ENCODE measurements around the gene BUD23. TPM values are rescaled to one million over a fixed set of nuclear protein-coding genes. Genes with fewer than 3 reads are reported as not detected.

BUD23 gene
- total RNA-seq, 8 experiments from 2014 or later: 31.6 to 85.7 (median 49.2) TPM

DNA sequence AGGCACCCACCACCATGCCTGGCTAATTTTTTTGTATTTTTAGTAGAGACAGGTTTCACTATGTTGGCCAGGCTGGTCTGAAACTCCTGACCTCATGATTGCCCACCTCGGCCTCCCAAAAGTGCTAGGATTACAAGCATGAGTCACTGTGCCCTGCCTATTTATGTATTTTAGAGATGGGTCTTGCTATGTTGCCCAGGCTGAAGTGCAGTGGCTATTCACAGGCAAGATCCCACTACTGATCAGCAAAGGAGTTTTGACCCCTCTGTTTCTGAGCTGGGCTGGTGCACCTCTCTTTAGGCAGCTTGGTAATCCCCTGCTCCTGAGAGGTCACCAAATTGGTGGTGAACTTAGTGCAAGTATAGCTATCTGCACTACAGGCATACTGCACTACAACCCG lies 49.0 kb downstream of the BUD23 start:
- Histone ChIP-seq H3K27ac (no peak overlapping the region), H3K4me1 (replicated peaks in 1 of 2) (peaks cover 0 to under 1% of the 10 kb centered on the region in 2 donors), H3K4me3 (no peak overlapping the region)
- in situ Hi-C loops (cut with MboI; ENCODE audit: low pct_unique_long_range_greater_than_20kb in 2 of 9, low sequenced_read_pairs in 9 of 9, unreplicated experiment in 9 of 9): loop anchor here in 1 of 9 experiments (10.0 kb wide), 1 partner anchor 128 kb away; no protein-coding TSS in a partner anchor
- ATAC-seq (replicated peaks in 6 of 8): no peak
- 50 to 88% (median 80%) methylated on average over 1 to 2 of the region's 2 CpGs; no CpG with 5 or more reads in 5 of the 10 experiments for WGBS, 10 experiments

GRCh38 chr7:73734619-73735527 lies 51.5 kb downstream of the BUD23 start:
- in situ Hi-C loops (cut with MboI; ENCODE audit: low pct_unique_long_range_greater_than_20kb in 2 of 9, low sequenced_read_pairs in 9 of 9, unreplicated experiment in 9 of 9): loop anchor here in 1 of 9 experiments (10.0 kb wide), 1 partner anchor 130 kb away; no protein-coding TSS in a partner anchor
- ATAC-seq (replicated peaks in 6 of 8): peak in 6 of 8 experiments; percentile 2 to 52 (median 21)
- no peak overlapping the region for H3K4me3 ChIP-seq
- 0 to 100% (median 40%) methylated on average over 1 to 6 of the region's 16 CpGs; no CpG with 5 or more reads in 1 of the 10 experiments for WGBS, 10 experiments
- H3K27ac ChIP-seq: no peak overlapping the region
- peaks cover 8 to 9% of the 10 kb centered on the region in 2 donors for H3K4me1 ChIP-seq (replicated peaks in 1 of 2)

GRCh38 chr7:73735528-73735905 lies 52.1 kb downstream of the BUD23 start:
- H3K4me1 ChIP-seq (replicated peaks in 1 of 2): peaks cover 8 to 9% of the 10 kb centered on the region in 2 donors
- ATAC-seq (replicated peaks in 6 of 8): no peak
- in situ Hi-C loops (cut with MboI; ENCODE audit: low pct_unique_long_range_greater_than_20kb in 2 of 9, low sequenced_read_pairs in 9 of 9, unreplicated experiment in 9 of 9): loop anchor here in 1 of 9 experiments (10.0 kb wide), 1 partner anchor 131 kb away; no protein-coding TSS in a partner anchor
- 100% methylated on average over 1 of the region's 8 CpGs; no CpG with 5 or more reads in 8 of the 10 experiments for WGBS, 10 experiments
- no peak overlapping the region for H3K4me3 ChIP-seq
- H3K27ac ChIP-seq: no peak overlapping the region

DNA sequence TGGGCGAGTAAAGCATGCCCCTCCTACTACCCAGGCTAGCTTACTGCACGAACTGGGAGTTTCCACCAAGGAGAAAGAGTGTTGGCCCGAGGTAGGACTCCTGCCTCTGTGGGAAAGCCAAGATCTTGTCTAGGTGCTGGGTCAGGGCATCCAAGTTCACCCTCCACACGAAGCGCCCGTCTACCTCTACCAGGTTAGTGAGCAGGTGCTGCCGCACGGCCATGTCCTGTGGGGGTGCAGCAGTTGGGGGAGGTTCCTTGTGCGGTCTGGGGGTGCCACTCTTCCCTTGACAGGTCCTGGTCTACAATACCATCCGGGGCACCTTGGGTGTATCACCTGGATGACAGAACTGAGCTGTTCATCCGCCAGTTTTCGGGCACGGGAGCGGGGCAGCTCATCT lies 53.5 kb downstream of the BUD23 start:
- Histone ChIP-seq H3K27ac (no peak overlapping the region), H3K4me3 (no peak overlapping the region), H3K4me1 (replicated peaks in 1 of 2) (peaks cover 9 to 12% of the 10 kb centered on the region in 2 donors)
- 75 to 100% (median 100%) methylated on average over 1 to 10 of the region's 14 CpGs; no CpG with 5 or more reads in 6 of the 10 experiments for WGBS, 10 experiments
- in situ Hi-C loops (cut with MboI; ENCODE audit: low pct_unique_long_range_greater_than_20kb in 2 of 9, low sequenced_read_pairs in 9 of 9, unreplicated experiment in 9 of 9): loop anchor here in 1 of 9 experiments (10.0 kb wide), 1 partner anchor 132 kb away; no protein-coding TSS in a partner anchor
- no peak for ATAC-seq (replicated peaks in 6 of 8)

- in situ Hi-C loops (cut with MboI; ENCODE audit: low pct_unique_long_range_greater_than_20kb in 2 of 9, low sequenced_read_pairs in 9 of 9, unreplicated experiment in 9 of 9): loop anchor here in 1 of 9 experiments (10.0 kb wide), 1 partner anchor 133 kb away; no protein-coding TSS in a partner anchor
- 0 to 100% (median 60%) methylated on average over 1 to 6 of the region's 17 CpGs; no CpG with 5 or more reads in 5 of the 10 experiments for WGBS, 10 experiments
- ATAC-seq (replicated peaks in 6 of 8): no peak
Observed at GRCh38 chr7:73737491-73738219, 54.3 kb downstream of the BUD23 start.

DNA sequence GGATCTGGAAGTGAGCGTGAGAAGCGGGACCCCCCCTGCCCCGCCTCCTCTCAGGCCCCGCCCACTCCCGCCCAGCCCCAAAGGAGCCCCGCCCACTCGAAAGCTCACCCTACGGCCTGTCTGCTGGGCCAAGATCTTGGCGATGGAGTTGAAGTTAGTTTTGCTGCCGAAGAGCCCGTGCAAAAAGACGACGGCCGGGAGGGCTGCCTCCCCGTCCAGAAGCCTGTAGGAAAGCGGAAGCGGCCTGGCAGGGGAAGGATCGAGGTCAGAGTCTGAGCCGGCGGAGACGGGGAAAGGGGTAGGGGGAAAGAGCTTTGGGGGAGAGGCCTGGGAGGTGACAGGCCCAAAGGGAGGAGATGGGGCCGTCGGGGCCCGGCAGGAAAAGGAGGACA lies 54.8 kb downstream of the BUD23 start:
- Histone ChIP-seq H3K27ac (peak overlapping the region; percentile 17 to 40), H3K4me3 (peak overlapping the region; percentile 54 to 66 (median 62)), H3K4me1 (replicated peaks in 1 of 2) (peaks cover 19 to 25% of the 10 kb centered on the region in 2 donors)
- ATAC-seq (replicated peaks in 6 of 8): peak; percentile 6 to 18 (median 12)
- WGBS, 10 experiments: 0% methylated on average over 2 of the region's 24 CpGs; no CpG with 5 or more reads in 8 of the 10 experiments
- in situ Hi-C loops (cut with MboI; ENCODE audit: low pct_unique_long_range_greater_than_20kb in 2 of 9, low sequenced_read_pairs in 9 of 9, unreplicated experiment in 9 of 9): loop anchor here in 1 of 9 experiments (10.0 kb wide), 1 partner anchor 133 kb away; no protein-coding TSS in a partner anchor

More at GRCh38 chr7:73737491-73738219, 54.3 kb downstream of the BUD23 start:
- Histone ChIP-seq H3K4me1 (replicated peaks in 1 of 2) (peaks cover 14 to 19% of the 10 kb centered on the region in 2 donors), H3K27ac (no peak overlapping the region), H3K4me3 (peak overlapping the region; percentile 54 to 66 (median 62))

- WGBS, 10 experiments: 0% methylated on average over 1 to 3 of the region's 84 CpGs; no CpG with 5 or more reads in 8 of the 10 experiments
- ATAC-seq (replicated peaks in 6 of 8): peak; percentile 71 to 90 (median 84)
Observed at GRCh38 chr7:73738612-73739386, 55.4 kb downstream of the BUD23 start, which contains the start of gene ABHD11. TSS of gene ABHD11 (minus strand) at chr7:73738802. CDS start at chr7:73738770, 32 bp downstream.

GRCh38 chr7:73739387-73739767 lies 56.0 kb downstream of the BUD23 start:
- H3K27ac ChIP-seq: peak overlapping the region; percentile 70 to 78
- peaks cover 22 to 29% of the 10 kb centered on the region in 2 donors for H3K4me1 ChIP-seq (replicated peaks in 1 of 2)
- peak overlapping the region; percentile 54 to 66 (median 62) for H3K4me3 ChIP-seq
- 31 to 89% (median 69%) methylated on average over 3 to 9 of the region's 13 CpGs; no CpG with 5 or more reads in 2 of the 10 experiments for WGBS, 10 experiments
- ATAC-seq (replicated peaks in 6 of 8): no peak
- in situ Hi-C loops (cut with MboI; ENCODE audit: low pct_unique_long_range_greater_than_20kb in 2 of 9, low sequenced_read_pairs in 9 of 9, unreplicated experiment in 9 of 9): loop anchor here in 1 of 9 experiments (10.0 kb wide), 1 partner anchor 135 kb away; no protein-coding TSS in a partner anchor

More at GRCh38 chr7:73738612-73739386, 55.4 kb downstream of the BUD23 start, which contains the start of gene ABHD11:
- Histone ChIP-seq H3K4me3 (peak within 1 kb of the TSS; percentile 54 to 66 (median 62)), H3K27ac (peak within 1 kb of the TSS; percentile 70 to 78), H3K4me1 (replicated peaks in 1 of 2) (peaks cover 22 to 29% of the 10 kb centered on the region in 2 donors)
- in situ Hi-C loops (cut with MboI; ENCODE audit: low pct_unique_long_range_greater_than_20kb in 2 of 9, low sequenced_read_pairs in 9 of 9, unreplicated experiment in 9 of 9): loop anchor here in 1 of 9 experiments (10.0 kb wide), 1 partner anchor 134 kb away; no protein-coding TSS in a partner anchor

DNA sequence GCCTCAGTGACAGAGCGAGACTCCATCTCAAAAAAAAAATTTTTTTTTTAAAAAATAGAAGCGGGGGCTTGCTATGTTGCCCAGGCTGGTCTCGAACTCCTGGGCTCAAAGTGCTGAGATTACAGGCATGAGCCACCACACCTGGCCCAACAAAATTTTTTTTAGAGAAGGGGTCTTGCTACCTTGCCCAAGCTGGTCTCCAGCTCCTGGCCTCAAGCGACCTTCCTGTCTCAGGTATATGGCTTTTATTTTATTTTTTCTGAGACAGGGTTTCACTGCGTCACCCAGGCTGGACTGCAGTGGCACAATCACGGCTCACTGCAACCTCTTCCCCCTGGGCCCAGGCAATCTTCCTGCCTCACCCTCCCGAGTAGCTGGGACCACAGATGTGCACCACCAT lies 56.8 kb downstream of the BUD23 start:
- in situ Hi-C loops (cut with MboI; ENCODE audit: low pct_unique_long_range_greater_than_20kb in 2 of 9, low sequenced_read_pairs in 9 of 9, unreplicated experiment in 9 of 9): no loop called here
- WGBS, 10 experiments: 60 to 100% (median 82%) methylated on average over 1 to 6 of the region's 7 CpGs; no CpG with 5 or more reads in 2 of the 10 experiments
- ATAC-seq (replicated peaks in 6 of 8): no peak
- no peak overlapping the region for H3K4me3 ChIP-seq
- no peak overlapping the region for H3K27ac ChIP-seq
- peaks cover 22 to 29% of the 10 kb centered on the region in 2 donors for H3K4me1 ChIP-seq (replicated peaks in 1 of 2)

- H3K27ac ChIP-seq: no peak overlapping the region
- peaks cover 22 to 29% of the 10 kb centered on the region in 2 donors for H3K4me1 ChIP-seq (replicated peaks in 1 of 2)
- 40 to 100% (median 85%) methylated on average over 1 to 5 of the region's 5 CpGs; no CpG with 5 or more reads in 5 of the 10 experiments for WGBS, 10 experiments
- ATAC-seq (replicated peaks in 6 of 8): no peak
- H3K4me3 ChIP-seq: no peak overlapping the region
- in situ Hi-C loops (cut with MboI; ENCODE audit: low pct_unique_long_range_greater_than_20kb in 2 of 9, low sequenced_read_pairs in 9 of 9, unreplicated experiment in 9 of 9): no loop called here
Observed at GRCh38 chr7:73740771-73741170, 57.4 kb downstream of the BUD23 start.

GRCh38 chr7:73741600-73741999 lies 58.2 kb downstream of the BUD23 start:
- H3K4me3 ChIP-seq: no peak overlapping the region
- no peak for ATAC-seq (replicated peaks in 6 of 8)
- no peak overlapping the region for H3K27ac ChIP-seq
- 54 to 100% (median 82%) methylated on average over 1 to 2 of the region's 5 CpGs; no CpG with 5 or more reads in 6 of the 10 experiments for WGBS, 10 experiments
- in situ Hi-C loops (cut with MboI; ENCODE audit: low pct_unique_long_range_greater_than_20kb in 2 of 9, low sequenced_read_pairs in 9 of 9, unreplicated experiment in 9 of 9): no loop called here
- peaks cover 22 to 29% of the 10 kb centered on the region in 2 donors for H3K4me1 ChIP-seq (replicated peaks in 1 of 2)

All from motor neuron (in vitro differentiated cells).